NAMALWA (cell line): ENCODE data around the gene ARHGEF16.

Source experiments
- DNase-seq: peaks from one replicate; pipeline ENCODE4 v3.0.0-alpha.2; 2015; ENCODE audit warnings: low spot score

ARHGEF16 gene

DNA sequence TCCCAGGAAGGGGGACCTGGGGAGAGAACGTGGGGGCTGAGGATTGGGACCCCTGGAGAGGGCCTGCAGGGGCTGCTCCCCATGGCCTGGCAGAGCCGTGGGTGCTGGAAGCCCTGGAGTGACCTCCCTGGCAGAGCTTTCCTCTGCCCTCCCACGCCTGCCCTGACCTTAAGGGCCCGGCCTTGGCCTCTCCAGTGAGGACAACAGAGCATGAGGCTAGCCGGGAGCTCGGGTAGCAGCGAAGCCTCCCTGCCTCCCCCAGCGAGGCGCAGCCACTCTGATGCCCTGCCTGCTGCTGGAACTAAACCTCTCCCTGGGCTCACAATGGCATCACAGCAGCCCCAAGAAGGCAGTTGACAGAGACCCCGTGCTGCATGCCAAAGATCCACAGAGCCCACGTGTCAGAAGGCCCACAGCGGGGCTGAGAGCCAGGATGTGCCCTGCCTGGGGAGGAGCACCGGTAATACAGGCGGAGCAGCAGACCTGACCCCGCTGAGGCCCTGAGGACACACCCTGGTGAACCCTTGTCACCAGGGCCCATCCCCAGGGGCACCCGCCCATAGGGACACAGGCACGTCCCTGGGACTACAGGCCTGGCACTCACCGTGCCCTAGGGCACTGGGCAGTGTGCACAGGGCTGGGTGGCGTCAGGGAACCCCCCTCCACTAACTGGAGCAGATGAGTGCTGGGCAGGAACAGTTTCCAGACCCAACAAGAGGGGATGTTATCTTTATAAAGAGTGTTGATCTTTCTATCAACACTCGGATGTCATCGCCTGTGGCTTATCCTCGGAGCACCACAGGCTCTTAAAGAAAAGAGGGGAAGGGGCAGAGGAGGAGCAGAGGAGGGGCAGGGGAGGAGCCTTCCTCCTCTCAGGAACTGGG, 48.4 kb downstream of the ARHGEF16 start:
- DNase-seq = no peak

GRCh38 chr1:3503525-3503886, 49.0 kb downstream of the ARHGEF16 start:
- no peak for DNase-seq

- no peak for DNase-seq
These were observed 49.8 kb downstream of the ARHGEF16 start for GRCh38 chr1:3504151-3504821.

DNA sequence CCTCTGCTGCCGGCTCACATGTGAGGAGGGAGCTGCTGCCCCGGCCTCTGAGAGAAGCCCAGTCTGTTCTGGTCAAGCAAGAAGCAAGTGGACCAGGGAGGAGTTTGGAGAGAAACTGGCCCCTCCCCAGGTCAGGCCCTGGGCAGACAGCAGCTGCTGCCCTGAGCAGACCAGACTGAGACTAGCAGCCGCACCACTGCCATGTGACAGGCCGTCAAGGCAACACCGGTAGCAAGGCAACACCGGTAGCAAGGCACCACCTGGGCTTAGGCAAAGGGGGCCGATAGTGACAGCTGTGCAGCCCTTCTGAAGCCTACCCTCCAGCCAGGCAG, 50.3 kb downstream of the ARHGEF16 start:
- no peak for DNase-seq

DNA sequence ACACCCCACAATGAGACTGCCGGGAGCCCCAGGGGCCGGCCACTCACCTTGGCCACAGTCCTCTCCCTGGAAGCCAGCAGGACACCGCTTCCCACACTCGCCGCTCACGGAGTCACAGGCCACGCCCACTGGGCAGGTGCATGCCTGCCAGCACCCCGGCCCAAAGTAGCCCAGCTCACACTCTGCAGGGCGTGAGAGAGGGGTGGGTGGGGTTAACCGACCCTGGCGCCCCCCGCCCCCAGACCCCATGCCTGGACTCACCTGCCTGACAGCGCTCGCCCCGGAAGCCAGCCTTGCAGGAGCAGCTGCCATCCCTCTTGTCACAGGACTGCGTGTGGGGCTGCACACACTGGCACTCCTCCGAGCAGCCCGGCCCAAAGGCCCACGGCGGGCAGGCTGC, 50.7 kb downstream of the ARHGEF16 start:
- DNase-seq = no peak

DNA sequence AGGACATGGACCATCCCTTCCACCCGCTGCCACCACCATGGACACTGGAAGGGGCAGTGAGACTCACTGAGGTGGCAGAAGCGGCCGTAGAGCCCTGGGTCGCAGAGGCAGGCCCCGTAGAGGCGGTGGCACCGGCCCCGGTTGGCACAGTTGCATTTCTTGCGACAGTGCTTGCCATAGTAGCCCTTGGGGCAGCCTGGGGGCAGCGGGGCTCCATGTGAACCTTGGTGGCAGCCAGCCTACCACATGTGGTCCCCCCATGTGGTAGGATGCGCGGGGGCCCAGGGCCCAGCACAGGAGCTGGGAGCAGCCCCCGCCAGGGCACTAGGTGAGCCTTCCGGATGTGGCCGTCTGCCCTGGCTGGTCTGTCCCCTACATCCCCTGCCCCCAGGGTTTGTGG, 51.6 kb downstream of the ARHGEF16 start:
- no peak for DNase-seq

DNA sequence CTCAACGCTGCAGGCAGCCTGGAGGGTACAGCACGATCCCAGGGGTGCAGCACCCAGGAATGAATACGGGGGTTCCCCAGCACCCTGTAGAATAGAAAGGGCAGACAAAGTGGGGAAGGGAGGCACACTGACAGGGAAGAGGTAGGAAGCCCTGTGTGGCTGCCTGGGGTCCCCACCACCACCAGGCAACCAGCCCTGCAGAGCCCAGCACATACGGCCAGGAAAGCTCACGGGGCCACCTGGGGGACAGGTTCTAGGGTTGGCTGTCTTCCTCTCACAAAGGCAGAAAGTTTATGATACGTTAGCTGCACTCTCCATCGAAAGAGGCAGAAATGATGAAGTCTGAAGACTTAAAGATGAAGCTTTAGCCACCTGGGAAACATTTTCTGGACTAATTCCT, 52.5 kb downstream of the ARHGEF16 start:
- no peak for DNase-seq

- peak; percentile 39 for DNase-seq
These were observed 53.3 kb downstream of the ARHGEF16 start for GRCh38 chr1:3507636-3508275.

DNA sequence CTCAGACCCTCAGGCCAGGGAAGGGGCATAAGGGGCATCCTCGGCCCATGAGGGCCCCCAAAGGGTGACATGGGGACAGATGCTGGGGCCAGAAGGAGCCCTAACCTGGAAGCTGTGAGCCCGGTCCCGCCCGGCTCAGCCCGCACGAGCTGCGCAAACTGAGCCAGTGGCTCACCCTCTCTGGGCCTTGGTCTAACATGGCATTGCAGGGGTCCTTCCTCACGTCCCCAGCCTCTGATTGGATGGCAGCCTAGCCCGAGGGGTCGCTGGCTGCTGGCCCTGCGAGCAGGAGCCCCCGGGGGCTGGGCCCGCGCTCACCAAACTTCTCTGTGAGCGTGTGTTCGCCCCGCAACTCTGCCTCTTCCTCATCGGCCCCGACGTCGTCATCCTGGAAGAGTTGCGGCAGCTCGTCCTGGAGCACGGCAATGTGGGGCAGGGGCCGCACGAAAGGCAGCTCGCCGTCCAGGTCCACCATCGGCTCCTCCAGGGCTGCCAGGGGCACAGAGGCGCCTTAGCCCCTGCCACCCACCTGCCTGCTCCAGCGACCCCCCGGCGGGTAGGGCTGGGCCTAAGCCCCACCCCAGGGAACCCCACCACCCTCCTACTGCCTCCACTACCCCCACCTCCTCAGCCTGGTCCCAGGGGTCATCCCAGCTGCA, 54.4 kb downstream of the ARHGEF16 start:
- DNase-seq = no peak

DNA sequence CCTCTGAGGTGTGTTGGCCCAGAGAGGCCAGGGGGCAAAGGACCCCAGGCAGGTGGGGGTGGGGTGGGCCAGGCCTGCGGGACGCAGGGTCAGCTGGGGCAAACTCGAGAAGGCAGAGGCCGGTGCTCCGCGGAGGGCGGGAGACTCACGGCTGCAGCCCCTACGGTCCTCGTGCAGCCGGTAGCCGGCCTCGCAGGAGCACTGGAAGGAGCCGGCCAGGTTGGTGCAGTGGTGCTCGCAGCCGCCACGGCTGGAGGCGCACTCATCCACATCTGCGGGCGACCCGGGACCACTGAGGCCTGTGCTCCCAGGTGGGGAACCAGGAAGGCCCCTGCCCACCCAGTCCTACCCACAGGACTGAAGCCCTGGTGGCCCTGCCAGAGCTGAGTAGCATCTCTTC, 55.3 kb downstream of the ARHGEF16 start:
- no peak for DNase-seq

- no peak for DNase-seq
These were observed 55.9 kb downstream of the ARHGEF16 start for GRCh38 chr1:3510136-3510955.

DNA sequence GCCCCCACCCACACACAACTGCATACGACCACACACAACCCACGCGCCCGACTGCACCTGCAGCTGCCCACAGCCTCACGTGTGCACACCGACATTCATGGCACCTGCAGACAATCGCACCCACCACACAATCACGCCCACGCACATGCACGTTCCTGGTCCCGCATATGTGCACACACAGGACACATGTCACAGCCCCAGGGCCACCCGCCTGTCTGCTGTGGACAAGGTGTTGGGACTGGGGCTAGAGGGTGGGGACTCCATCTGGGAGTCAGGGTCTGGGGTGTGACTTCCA, 56.4 kb downstream of the ARHGEF16 start:
- DNase-seq = no peak

DNA sequence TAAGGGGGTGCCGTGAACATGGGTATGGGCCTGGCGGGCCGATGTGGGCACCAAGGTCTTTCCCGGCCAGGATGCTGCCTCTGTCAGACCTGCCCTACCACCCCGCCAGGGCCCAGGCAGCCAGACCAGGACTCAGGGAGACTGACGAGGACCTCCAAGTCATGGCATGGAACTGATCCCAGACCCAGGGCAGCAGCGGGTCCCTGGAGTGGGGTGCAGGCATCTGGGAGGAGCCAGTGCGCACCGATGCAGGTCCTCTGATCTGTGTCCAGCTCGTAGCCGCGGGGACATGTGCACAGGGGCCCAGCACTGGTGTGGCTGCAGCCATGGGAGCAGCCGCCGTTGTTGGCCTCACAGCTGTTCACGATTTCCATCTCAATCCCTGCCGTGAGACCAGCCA, 56.8 kb downstream of the ARHGEF16 start:
- no peak for DNase-seq

DNA sequence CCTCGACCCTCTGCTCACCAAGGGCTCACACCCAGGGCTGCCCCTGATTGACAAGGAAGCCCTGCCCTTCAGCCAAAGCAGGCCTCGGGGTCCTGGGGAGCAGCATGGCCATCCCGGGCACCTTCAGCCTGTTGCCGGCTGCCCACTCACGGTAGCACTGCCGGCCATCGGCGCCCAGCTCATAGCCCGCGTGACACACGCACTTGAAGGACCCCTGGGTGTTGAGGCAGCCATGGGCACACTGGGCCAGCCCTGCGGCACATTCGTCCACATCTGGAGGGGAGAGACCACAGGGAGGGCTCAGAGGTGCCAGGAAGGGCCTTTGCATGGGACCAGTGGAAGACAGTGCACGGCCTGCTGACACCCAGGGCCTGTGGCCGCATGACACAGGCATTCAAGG, 57.4 kb downstream of the ARHGEF16 start:
- DNase-seq = no peak

DNA sequence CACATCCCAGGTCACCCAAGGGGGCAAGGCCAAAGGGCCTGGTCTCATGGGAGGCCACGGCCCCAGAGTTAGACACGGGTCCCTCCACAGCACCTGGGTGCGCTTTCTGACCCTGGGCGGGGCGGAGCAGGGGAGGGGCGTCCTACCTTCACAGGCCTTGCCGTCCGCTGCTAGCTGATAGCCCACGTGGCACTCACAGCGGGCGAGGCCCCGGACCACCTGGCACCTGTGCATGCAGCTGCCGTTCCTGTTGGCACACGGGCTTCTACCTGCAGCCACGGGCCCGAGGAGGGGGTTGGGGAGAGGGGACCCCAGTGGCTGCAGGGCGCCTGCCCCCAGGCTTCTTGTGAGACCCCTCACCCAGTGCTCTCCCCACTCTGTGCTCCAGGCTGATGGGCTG, 59.9 kb downstream of the ARHGEF16 start:
- no peak for DNase-seq

GRCh38 chr1:3515272-3515671, 60.8 kb downstream of the ARHGEF16 start:
- DNase-seq = no peak

DNA sequence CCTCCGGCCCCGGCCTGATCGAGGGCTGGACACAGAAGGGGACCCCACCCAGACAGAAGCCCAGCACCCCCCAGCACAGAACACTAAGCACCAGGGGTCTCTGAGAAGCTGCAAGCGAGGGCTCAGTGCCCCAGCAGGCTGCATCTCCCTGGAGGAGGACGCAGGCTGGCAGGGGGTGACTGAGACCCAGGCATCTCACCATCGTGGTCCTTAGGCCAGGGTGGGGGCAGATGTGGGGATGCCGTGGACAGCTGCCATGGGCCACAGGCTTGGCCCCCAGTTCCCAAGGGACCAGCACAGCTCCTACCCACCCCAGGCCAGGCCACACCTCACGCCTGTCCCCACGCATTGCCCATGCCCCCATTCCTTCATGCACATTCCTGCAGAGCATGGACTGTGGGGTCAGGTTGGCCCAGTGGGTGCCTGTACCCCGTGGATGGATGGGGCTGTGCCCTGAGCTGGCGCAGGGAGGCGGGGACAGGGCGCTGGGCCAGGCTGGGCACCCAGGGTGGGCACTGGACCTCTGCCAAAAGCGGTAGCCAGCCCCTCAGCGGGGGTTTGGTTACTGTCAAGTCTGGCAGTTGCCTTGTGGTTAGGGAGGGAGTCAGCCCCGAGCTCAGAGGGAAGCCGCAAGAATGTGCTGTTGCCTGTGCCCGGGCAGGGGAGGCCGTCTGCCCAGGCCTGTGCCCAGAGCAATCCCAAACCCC, 61.5 kb downstream of the ARHGEF16 start:
- no peak for DNase-seq

- DNase-seq = no peak
These were observed 62.0 kb downstream of the ARHGEF16 start for GRCh38 chr1:3516481-3516869.

GRCh38 chr1:3516911-3517675, 62.6 kb downstream of the ARHGEF16 start:
- DNase-seq = no peak

DNA sequence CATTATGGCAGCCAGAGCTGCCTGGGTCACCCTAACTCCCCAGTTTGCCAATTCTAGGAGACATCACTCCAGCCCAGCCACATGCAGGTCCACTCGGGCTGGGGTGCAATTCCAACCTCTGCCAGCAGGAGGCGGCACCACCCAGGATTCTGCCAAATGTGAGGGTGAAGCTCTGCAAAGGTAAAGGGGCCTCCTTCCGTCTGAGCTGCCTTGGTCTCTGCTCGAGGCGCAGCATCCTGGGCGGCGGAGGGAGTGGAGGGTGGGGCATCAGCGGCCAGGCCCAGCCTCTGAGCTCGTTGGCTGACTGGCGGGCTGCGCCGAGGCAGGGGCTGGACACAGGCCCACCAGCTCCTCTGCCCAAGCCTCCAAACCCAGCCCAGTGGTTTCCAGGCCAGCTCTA, 63.8 kb downstream of the ARHGEF16 start:
- DNase-seq = no peak

DNA sequence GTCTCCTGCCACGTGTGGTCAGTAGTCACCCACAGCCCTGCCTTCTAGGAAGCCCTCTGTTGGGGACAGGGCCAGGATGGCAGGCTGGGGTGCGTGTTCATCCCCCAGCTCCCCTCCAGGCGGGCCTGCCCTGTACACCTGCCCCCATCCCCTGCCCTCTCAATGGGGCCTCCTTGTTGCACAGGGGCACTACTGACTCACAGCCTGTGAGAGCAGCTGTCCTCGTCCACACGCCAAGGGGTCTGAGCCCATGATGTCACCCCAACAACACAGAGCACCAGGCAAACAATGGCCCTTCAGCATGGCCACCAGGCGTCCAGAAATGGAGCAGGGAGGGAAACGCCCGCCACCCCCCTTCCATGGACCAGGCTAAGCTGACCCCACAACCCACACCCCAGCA, 64.3 kb downstream of the ARHGEF16 start:
- no peak for DNase-seq
